ENCODE results near the gene UBE4B. TPM values are rescaled to one million over a fixed set of nuclear protein-coding genes. Genes with fewer than 3 reads are reported as not detected.

The UBE4B gene
- total and polyA plus RNA-seq, 7 donors: 28.8 to 90.9 (median 48.5) TPM

GRCh38 chr1:10057796-10058195 is 25.0 kb downstream of the UBE4B start:
- no peak for TF ChIP-seq CTCF (IDR thresholded peaks at IDR 0.05)
- intact Hi-C loops (cut with DNase I): no loop called here
- H3K27ac ChIP-seq: no peak overlapping the region
- no peaks in the 10 kb centered on the region for H3K27me3 ChIP-seq (ENCODE audit: insufficient read depth in 3 of 3, low read length in 2 of 3)
- H3K4me1 ChIP-seq: peaks cover 55% of the 10 kb centered on the region
- DNase-seq (no peak), ATAC-seq (peak in 3 of 4 donors; percentile 27 to 41 (median 28))
- H3K9me3 ChIP-seq: no peaks in the 10 kb centered on the region
- 52 to 61% (median 59%) methylated on average over 5 of the region's 5 CpGs for WGBS, 3 donors
- no peak overlapping the region for H3K4me3 ChIP-seq
- H3K36me3 ChIP-seq (ENCODE audit: insufficient read depth in 1 of 2, low read depth in 1 of 2): no peaks in the 10 kb centered on the region

- H3K36me3 ChIP-seq (ENCODE audit: insufficient read depth in 1 of 2, low read depth in 1 of 2): no peaks in the 10 kb centered on the region
- no peak overlapping the region for H3K4me3 ChIP-seq
- no peaks in the 10 kb centered on the region for H3K27me3 ChIP-seq (ENCODE audit: insufficient read depth in 3 of 3, low read length in 2 of 3)
- intact Hi-C loops (cut with DNase I): no loop called here
- DNase-seq: peak in 1 of 2 donors; percentile 17
- peaks cover 64% of the 10 kb centered on the region for H3K4me1 ChIP-seq
- ATAC-seq: peak; percentile 13 to 55 (median 32)
- TF ChIP-seq CTCF (IDR thresholded peaks at IDR 0.05): no peak
- H3K27ac ChIP-seq: no peak overlapping the region
- WGBS, 3 donors: 59 to 64% (median 59%) methylated on average over 8 of the region's 8 CpGs
- H3K9me3 ChIP-seq: no peaks in the 10 kb centered on the region
Measured at GRCh38 chr1:10059342-10059718, 26.6 kb downstream of the UBE4B start.

- intact Hi-C loops (cut with DNase I): no loop called here
- Histone ChIP-seq H3K27me3 (ENCODE audit: insufficient read depth in 3 of 3, low read length in 2 of 3) (no peaks in the 10 kb centered on the region), H3K36me3 (ENCODE audit: insufficient read depth in 1 of 2, low read depth in 1 of 2) (no peaks in the 10 kb centered on the region), H3K27ac (peak overlapping the region; percentile 9), H3K4me1 (peaks cover 65% of the 10 kb centered on the region), H3K4me3 (no peak overlapping the region), H3K9me3 (no peaks in the 10 kb centered on the region)
- WGBS, 3 donors: 77 to 82% (median 82%) methylated on average over 8 of the region's 8 CpGs
- DNase-seq (no peak), ATAC-seq (no peak)
- no peak for TF ChIP-seq CTCF (IDR thresholded peaks at IDR 0.05)
Measured at GRCh38 chr1:10060311-10061100, 27.7 kb downstream of the UBE4B start.

- Histone ChIP-seq H3K9me3 (no peaks in the 10 kb centered on the region), H3K4me1 (peaks cover 62% of the 10 kb centered on the region), H3K4me3 (no peak overlapping the region), H3K27ac (no peak overlapping the region), H3K27me3 (ENCODE audit: insufficient read depth in 3 of 3, low read length in 2 of 3) (no peaks in the 10 kb centered on the region), H3K36me3 (ENCODE audit: insufficient read depth in 1 of 2, low read depth in 1 of 2) (no peaks in the 10 kb centered on the region)
- TF ChIP-seq CTCF (IDR thresholded peaks at IDR 0.05): no peak
- DNase-seq (no peak), ATAC-seq (no peak)
- intact Hi-C loops (cut with DNase I): no loop called here
- 92 to 95% (median 94%) methylated on average over 5 of the region's 5 CpGs for WGBS, 3 donors
Measured at GRCh38 chr1:10061276-10061675, 28.5 kb downstream of the UBE4B start.

- peak in 2 of 4 donors; percentile 18 to 66 for ATAC-seq
- Histone ChIP-seq H3K36me3 (ENCODE audit: insufficient read depth in 1 of 2, low read depth in 1 of 2) (no peaks in the 10 kb centered on the region), H3K9me3 (no peaks in the 10 kb centered on the region), H3K4me1 (peaks cover 56% of the 10 kb centered on the region), H3K27me3 (ENCODE audit: insufficient read depth in 3 of 3, low read length in 2 of 3) (no peaks in the 10 kb centered on the region), H3K27ac (peak overlapping the region; percentile 51), H3K4me3 (no peak overlapping the region)
- no peak for TF ChIP-seq CTCF (IDR thresholded peaks at IDR 0.05)
- intact Hi-C loops (cut with DNase I): no loop called here
- no peak for DNase-seq
- WGBS, 3 donors: 72 to 86% (median 76%) methylated on average over 7 of the region's 7 CpGs
Measured at GRCh38 chr1:10063878-10064277, 31.1 kb downstream of the UBE4B start.
